Hepatocyte (in vitro differentiated cells): ENCODE data around the gene TMEM131.

ENCODE experiments used
- EZH2 ChIP-seq: fragments of 200-600 bp; sonication (generic); IDR thresholded peaks from 2 replicates; pipeline ENCODE4 v1.6.1; 2016; ENCODE audit warnings: antibody characterized with exemption, mild to moderate bottlenecking, borderline replicate concordance
- TF ChIP-seq, protein P1 (sequence below): fragments of 200-600 bp; sonication (generic); IDR thresholded peaks from 2 replicates; pipeline ENCODE4 v1.5.1; 2016; ENCODE audit warnings: antibody characterized with exemption, mild to moderate bottlenecking; ENCODE audit not compliant: poor library complexity

DNA sequence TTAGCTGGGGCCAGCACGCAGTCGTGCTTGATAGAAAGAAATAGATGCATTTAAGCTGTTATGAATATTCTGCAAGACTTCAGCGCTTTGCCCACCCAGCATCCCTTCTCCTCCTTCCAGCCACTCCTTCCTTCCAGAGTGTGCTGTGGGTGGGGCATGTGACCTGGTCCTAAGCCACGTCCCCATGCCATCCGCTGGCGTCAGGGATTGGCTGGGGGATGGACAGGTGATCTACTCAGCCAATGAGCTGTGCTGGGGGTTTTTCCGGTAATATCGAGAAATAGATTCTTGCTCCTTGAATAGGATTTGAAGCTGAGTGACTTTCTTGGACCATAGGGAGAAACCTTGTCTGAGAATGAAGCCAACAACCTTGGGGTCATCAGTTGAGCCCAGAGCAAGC lies 287.1 kb downstream of the TMEM131 start:
- TF ChIP-seq, protein P1, sequence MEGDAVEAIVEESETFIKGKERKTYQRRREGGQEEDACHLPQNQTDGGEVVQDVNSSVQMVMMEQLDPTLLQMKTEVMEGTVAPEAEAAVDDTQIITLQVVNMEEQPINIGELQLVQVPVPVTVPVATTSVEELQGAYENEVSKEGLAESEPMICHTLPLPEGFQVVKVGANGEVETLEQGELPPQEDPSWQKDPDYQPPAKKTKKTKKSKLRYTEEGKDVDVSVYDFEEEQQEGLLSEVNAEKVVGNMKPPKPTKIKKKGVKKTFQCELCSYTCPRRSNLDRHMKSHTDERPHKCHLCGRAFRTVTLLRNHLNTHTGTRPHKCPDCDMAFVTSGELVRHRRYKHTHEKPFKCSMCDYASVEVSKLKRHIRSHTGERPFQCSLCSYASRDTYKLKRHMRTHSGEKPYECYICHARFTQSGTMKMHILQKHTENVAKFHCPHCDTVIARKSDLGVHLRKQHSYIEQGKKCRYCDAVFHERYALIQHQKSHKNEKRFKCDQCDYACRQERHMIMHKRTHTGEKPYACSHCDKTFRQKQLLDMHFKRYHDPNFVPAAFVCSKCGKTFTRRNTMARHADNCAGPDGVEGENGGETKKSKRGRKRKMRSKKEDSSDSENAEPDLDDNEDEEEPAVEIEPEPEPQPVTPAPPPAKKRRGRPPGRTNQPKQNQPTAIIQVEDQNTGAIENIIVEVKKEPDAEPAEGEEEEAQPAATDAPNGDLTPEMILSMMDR: no peak
- no peak for TF ChIP-seq EZH2
